ENCODE results near the gene DDX39A. TPM values are rescaled to one million over a fixed set of nuclear protein-coding genes. Genes with fewer than 3 reads are reported as not detected.
"Not testable (repeated sequence)": the region's sequence is repeated elsewhere in the genome, so short reads cannot be mapped to it uniquely, and the experiment has no call there.

Gene DDX39A
- polyA plus RNA-seq, result 100 to 1,000 TPM in 3 of 4 donors, 10 to 100 TPM in 1; 61.9 to 139 (median 125) TPM
- long read RNA-seq, donor 1, result 0 reads
- long read RNA-seq, donor 2, transcript DDX39A-201 (11 exons, 1,471 nt), result major isoform, 12 of 13 reads
- long read RNA-seq, donor 2, partial matches to known transcripts, result 0 of 13 reads
- long read RNA-seq, donor 2, other reads (novel, unspliced or antisense), result 0 of 13 reads
- long read RNA-seq, donor 3, partial matches to known transcripts, result 6 of 13 reads
- long read RNA-seq, donor 3, other reads (novel, unspliced or antisense), result 0 of 13 reads
- long read RNA-seq, donor 4, result 0 reads
- long read RNA-seq, donor 5, partial matches to known transcripts, result 0 of 7 reads
- long read RNA-seq, donor 5, other reads (novel, unspliced or antisense), result 0 of 7 reads
- long read RNA-seq, donor 6, transcript DDX39A-201 (11 exons, 1,471 nt), result major isoform, 13 of 19 reads
- long read RNA-seq, donor 6, partial matches to known transcripts, result 5 of 19 reads
- long read RNA-seq, donor 6, other reads (novel, unspliced or antisense), result 0 of 19 reads
- long read RNA-seq, donor 7, transcript DDX39A-201 (11 exons, 1,471 nt), result major isoform, 38 of 42 reads
- long read RNA-seq, donor 7, partial matches to known transcripts, result 0 of 42 reads
- long read RNA-seq, donor 7, other reads (novel, unspliced or antisense), result 0 of 42 reads
- long read RNA-seq, donor 8, result 0 reads
- long read RNA-seq, donor 9, result 0 reads
- long read RNA-seq, donor 10, transcript DDX39A-201 (11 exons, 1,471 nt), result major isoform, 12 of 18 reads
- long read RNA-seq, donor 10, partial matches to known transcripts, result 0 of 18 reads
- long read RNA-seq, donor 10, other reads (novel, unspliced or antisense), result 0 of 18 reads

GRCh38 chr19:14419106-14419813 lies at the start of gene DDX39A:
TSS of gene DDX39A (minus strand) at chr19:14419341. CDS start at chr19:14413220, 6,121 bp downstream.
- H3K9me3 ChIP-seq (ENCODE audit: control insufficient read depth in 2 of 2, insufficient read depth in 1 of 2, low read depth in 1 of 2, low read length in 1 of 2), result peaks cover 0 to 2% of the 10 kb centered on the region in 2 donors
- WGBS, 3 donors, result 0 to 1% (median 1%) methylated on average over 53 to 57 of the region's 57 CpGs
- H3K36me3 ChIP-seq (ENCODE audit: control insufficient read depth in 3 of 3, insufficient read depth in 2 of 3, low read depth in 1 of 3, low read length in 3 of 3), result peaks cover 0 to 23% (median 0%) of the 10 kb centered on the region in 3 donors
- peak; percentile 99 to 100 for DNase-seq
- peak within 1 kb of the TSS; percentile 92 to 96 (median 96) for H3K27ac ChIP-seq (ENCODE audit: low read depth in 1 of 3, low read length in 2 of 3)
- peaks cover 0 to 14% (median 5%) of the 10 kb centered on the region in 3 donors for H3K4me1 ChIP-seq (ENCODE audit: control insufficient read depth in 3 of 3, insufficient read depth in 2 of 3, low read depth in 1 of 3, low read length in 2 of 3)
- no peaks in the 10 kb centered on the region for H3K27me3 ChIP-seq (ENCODE audit: control insufficient read depth in 3 of 3, insufficient read depth in 3 of 3, low read length in 3 of 3)
- FAIRE-seq, result no peak
- H3K4me3 ChIP-seq (ENCODE audit: low read depth in 1 of 3, low read length in 3 of 3), result peak within 1 kb of the TSS; percentile 93 to 97 (median 95)

GRCh38 chr19:14467816-14468215 lies 48.7 kb upstream of the DDX39A start:
- Histone ChIP-seq H3K9me3 (ENCODE audit: control insufficient read depth in 2 of 2, insufficient read depth in 1 of 2, low read depth in 1 of 2, low read length in 1 of 2) (no peaks in the 10 kb centered on the region), H3K4me3 (ENCODE audit: low read depth in 1 of 3, low read length in 3 of 3) (no peak overlapping the region), H3K27me3 (ENCODE audit: control insufficient read depth in 3 of 3, insufficient read depth in 3 of 3, low read length in 3 of 3) (peaks cover 2 to 7% (median 3%) of the 10 kb centered on the region in 3 donors), H3K4me1 (ENCODE audit: control insufficient read depth in 3 of 3, insufficient read depth in 2 of 3, low read depth in 1 of 3, low read length in 2 of 3) (peaks cover 0 to 7% (median 2%) of the 10 kb centered on the region in 3 donors), H3K36me3 (ENCODE audit: control insufficient read depth in 3 of 3, insufficient read depth in 2 of 3, low read depth in 1 of 3, low read length in 3 of 3) (peaks cover 0 to 80% (median 7%) of the 10 kb centered on the region in 3 donors), H3K27ac (ENCODE audit: low read depth in 1 of 3, low read length in 2 of 3) (no peak overlapping the region)
- FAIRE-seq, result no peak
- DNase-seq, result no peak
- 44 to 74% (median 64%) methylated on average over 9 of the region's 9 CpGs for WGBS, 3 donors

DNA sequence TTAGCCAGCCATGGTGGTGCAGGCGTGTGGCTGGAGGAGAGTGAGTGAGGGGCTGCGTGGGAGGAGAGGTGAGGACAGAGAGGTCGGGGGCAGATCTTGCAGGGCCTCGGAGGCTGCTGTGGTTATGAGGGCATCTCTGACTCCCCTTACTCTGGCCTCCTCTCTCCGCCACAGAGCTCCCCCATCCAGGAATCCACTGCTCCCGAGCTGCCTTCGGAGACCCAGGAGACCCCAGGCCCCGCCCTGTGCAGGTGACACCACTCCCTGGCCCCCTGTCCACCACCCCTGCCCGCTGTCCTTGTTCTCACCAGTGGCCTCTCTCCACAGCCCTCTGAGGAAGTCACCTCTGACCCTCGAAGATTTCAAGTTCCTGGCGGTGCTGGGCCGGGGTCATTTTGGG lies 48.2 kb upstream of the DDX39A start:
- H3K27ac ChIP-seq (ENCODE audit: low read depth in 1 of 3, low read length in 2 of 3), result no peak overlapping the region
- FAIRE-seq (no peak), DNase-seq (no peak)
- H3K9me3 ChIP-seq (ENCODE audit: control insufficient read depth in 2 of 2, insufficient read depth in 1 of 2, low read depth in 1 of 2, low read length in 1 of 2), result no peaks in the 10 kb centered on the region
- no peak overlapping the region for H3K4me3 ChIP-seq (ENCODE audit: low read depth in 1 of 3, low read length in 3 of 3)
- peaks cover 0 to 2% (median under 1%) of the 10 kb centered on the region in 3 donors for H3K27me3 ChIP-seq (ENCODE audit: control insufficient read depth in 3 of 3, insufficient read depth in 3 of 3, low read length in 3 of 3)
- H3K36me3 ChIP-seq (ENCODE audit: control insufficient read depth in 3 of 3, insufficient read depth in 2 of 3, low read depth in 1 of 3, low read length in 3 of 3), result peaks cover 0 to 81% (median 7%) of the 10 kb centered on the region in 3 donors
- WGBS, 3 donors, result 75 to 85% (median 84%) methylated on average over 11 to 12 of the region's 12 CpGs
- peaks cover 0 to 2% (median 0%) of the 10 kb centered on the region in 3 donors for H3K4me1 ChIP-seq (ENCODE audit: control insufficient read depth in 3 of 3, insufficient read depth in 2 of 3, low read depth in 1 of 3, low read length in 2 of 3)

DNA sequence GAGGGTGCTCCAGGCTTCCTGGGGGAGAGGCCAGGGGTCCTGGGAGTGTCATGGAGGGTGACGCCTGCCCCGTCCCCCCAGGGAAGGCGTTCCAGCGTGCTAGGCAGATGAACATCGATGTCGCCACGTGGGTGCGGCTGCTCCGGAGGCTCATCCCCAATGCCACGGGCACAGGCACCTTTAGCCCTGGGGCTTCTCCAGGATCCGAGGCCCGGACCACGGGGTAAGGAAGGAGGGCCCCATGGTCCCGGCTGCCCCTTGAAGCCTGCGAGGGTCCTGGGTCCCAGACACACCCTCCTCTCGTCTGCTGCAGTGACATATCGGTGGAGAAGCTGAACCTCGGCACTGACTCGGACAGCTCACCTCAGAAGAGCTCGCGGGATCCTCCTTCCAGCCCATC lies 44.6 kb upstream of the DDX39A start:
- 93 to 94% (median 94%) methylated on average over 17 to 21 of the region's 21 CpGs for WGBS, 3 donors
- no peaks in the 10 kb centered on the region for H3K9me3 ChIP-seq (ENCODE audit: control insufficient read depth in 2 of 2, insufficient read depth in 1 of 2, low read depth in 1 of 2, low read length in 1 of 2)

DNA sequence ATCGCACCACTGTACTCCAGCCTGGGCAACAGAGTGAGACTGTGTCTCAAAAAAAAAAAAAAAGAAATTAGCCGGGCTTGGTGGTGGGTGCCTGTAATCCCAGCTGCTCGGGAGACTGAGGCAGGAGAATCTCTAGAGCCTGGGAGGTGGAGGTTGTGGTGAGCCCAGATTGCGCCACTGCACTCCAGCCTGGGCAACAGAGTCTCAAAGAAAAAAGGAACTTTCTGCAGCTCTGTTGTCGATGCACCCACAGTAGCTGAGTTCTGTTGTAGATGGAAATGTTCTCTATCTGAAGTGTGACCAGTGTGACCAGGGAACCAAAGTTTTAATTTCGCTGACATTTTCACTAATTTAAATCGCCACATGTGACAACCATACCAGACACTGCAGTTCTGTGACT lies 43.3 kb upstream of the DDX39A start:
- not testable (repeated sequence) for H3K4me3 ChIP-seq (ENCODE audit: low read depth in 1 of 3, low read length in 3 of 3); H3K27me3 ChIP-seq (ENCODE audit: control insufficient read depth in 3 of 3, insufficient read depth in 3 of 3, low read length in 3 of 3); H3K9me3 ChIP-seq (ENCODE audit: control insufficient read depth in 2 of 2, insufficient read depth in 1 of 2, low read depth in 1 of 2, low read length in 1 of 2); H3K27ac ChIP-seq (ENCODE audit: low read depth in 1 of 3, low read length in 2 of 3); FAIRE-seq; DNase-seq; H3K4me1 ChIP-seq (ENCODE audit: control insufficient read depth in 3 of 3, insufficient read depth in 2 of 3, low read depth in 1 of 3, low read length in 2 of 3)
- peaks cover 0 to 60% (median 5%) of the 10 kb centered on the region in 3 donors for H3K36me3 ChIP-seq (ENCODE audit: control insufficient read depth in 3 of 3, insufficient read depth in 2 of 3, low read depth in 1 of 3, low read length in 3 of 3)
- 93% methylated on average over 6 to 7 of the region's 7 CpGs for WGBS, 3 donors

More for the DNA sequence above, 44.6 kb upstream of the DDX39A start:
- no peak for DNase-seq
- Histone ChIP-seq H3K27me3 (ENCODE audit: control insufficient read depth in 3 of 3, insufficient read depth in 3 of 3, low read length in 3 of 3) (no peaks in the 10 kb centered on the region), H3K4me1 (ENCODE audit: control insufficient read depth in 3 of 3, insufficient read depth in 2 of 3, low read depth in 1 of 3, low read length in 2 of 3) (no peaks in the 10 kb centered on the region), H3K4me3 (ENCODE audit: low read depth in 1 of 3, low read length in 3 of 3) (no peak overlapping the region), H3K36me3 (ENCODE audit: control insufficient read depth in 3 of 3, insufficient read depth in 2 of 3, low read depth in 1 of 3, low read length in 3 of 3) (peaks cover 0 to 62% (median 5%) of the 10 kb centered on the region in 3 donors), H3K27ac (ENCODE audit: low read depth in 1 of 3, low read length in 2 of 3) (no peak overlapping the region)
- no peak for FAIRE-seq

GRCh38 chr19:14460935-14461334 lies 41.8 kb upstream of the DDX39A start:
- Histone ChIP-seq H3K9me3 (ENCODE audit: control insufficient read depth in 2 of 2, insufficient read depth in 1 of 2, low read depth in 1 of 2, low read length in 1 of 2) (no peaks in the 10 kb centered on the region), H3K36me3 (ENCODE audit: control insufficient read depth in 3 of 3, insufficient read depth in 2 of 3, low read depth in 1 of 3, low read length in 3 of 3) (peaks cover 0 to 53% (median 5%) of the 10 kb centered on the region in 3 donors), H3K4me3 (ENCODE audit: low read depth in 1 of 3, low read length in 3 of 3) (no peak overlapping the region), H3K4me1 (ENCODE audit: control insufficient read depth in 3 of 3, insufficient read depth in 2 of 3, low read depth in 1 of 3, low read length in 2 of 3) (no peaks in the 10 kb centered on the region), H3K27ac (ENCODE audit: low read depth in 1 of 3, low read length in 2 of 3) (no peak overlapping the region), H3K27me3 (ENCODE audit: control insufficient read depth in 3 of 3, insufficient read depth in 3 of 3, low read length in 3 of 3) (no peaks in the 10 kb centered on the region)
- no peak for FAIRE-seq
- WGBS, 3 donors, result 61 to 82% (median 76%) methylated on average over 2 of the region's 2 CpGs
- DNase-seq, result no peak

DNA sequence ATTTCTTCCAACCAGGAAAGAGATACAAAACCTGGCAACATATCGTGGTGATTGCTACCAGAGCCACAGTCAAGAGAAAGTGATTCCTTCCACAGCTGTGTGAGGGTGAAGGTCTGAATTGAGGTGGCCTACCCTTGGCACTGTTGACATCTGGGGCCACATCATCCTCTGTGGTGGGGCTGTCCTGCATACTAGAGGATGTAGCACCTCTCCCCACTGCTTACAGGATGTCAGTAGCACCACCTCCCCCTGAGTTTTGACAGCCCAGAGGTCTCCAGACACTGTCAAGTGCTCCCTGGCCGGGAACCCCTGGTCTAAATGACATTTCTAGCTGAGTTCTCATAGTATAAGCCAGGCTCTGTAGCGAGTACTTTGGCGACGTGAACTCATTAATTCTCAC lies 40.6 kb upstream of the DDX39A start:
- Histone ChIP-seq H3K4me3 (ENCODE audit: low read depth in 1 of 3, low read length in 3 of 3) (no peak overlapping the region), H3K9me3 (ENCODE audit: control insufficient read depth in 2 of 2, insufficient read depth in 1 of 2, low read depth in 1 of 2, low read length in 1 of 2) (no peaks in the 10 kb centered on the region), H3K27ac (ENCODE audit: low read depth in 1 of 3, low read length in 2 of 3) (no peak overlapping the region), H3K36me3 (ENCODE audit: control insufficient read depth in 3 of 3, insufficient read depth in 2 of 3, low read depth in 1 of 3, low read length in 3 of 3) (peaks cover 0 to 55% (median 5%) of the 10 kb centered on the region in 3 donors), H3K27me3 (ENCODE audit: control insufficient read depth in 3 of 3, insufficient read depth in 3 of 3, low read length in 3 of 3) (no peaks in the 10 kb centered on the region), H3K4me1 (ENCODE audit: control insufficient read depth in 3 of 3, insufficient read depth in 2 of 3, low read depth in 1 of 3, low read length in 2 of 3) (no peaks in the 10 kb centered on the region)
- no peak for FAIRE-seq
- no peak for DNase-seq
- 68 to 79% (median 69%) methylated on average over 5 of the region's 5 CpGs for WGBS, 3 donors

- FAIRE-seq, result not testable (repeated sequence)
These were observed 33.2 kb upstream of the DDX39A start for GRCh38 chr19:14452303-14452702.

More at GRCh38 chr19:14452303-14452702, 33.2 kb upstream of the DDX39A start:
- H3K4me1 ChIP-seq (ENCODE audit: control insufficient read depth in 3 of 3, insufficient read depth in 2 of 3, low read depth in 1 of 3, low read length in 2 of 3); H3K27me3 ChIP-seq (ENCODE audit: control insufficient read depth in 3 of 3, insufficient read depth in 3 of 3, low read length in 3 of 3); DNase-seq; H3K9me3 ChIP-seq (ENCODE audit: control insufficient read depth in 2 of 2, insufficient read depth in 1 of 2, low read depth in 1 of 2, low read length in 1 of 2); H3K4me3 ChIP-seq (ENCODE audit: low read depth in 1 of 3, low read length in 3 of 3); H3K27ac ChIP-seq (ENCODE audit: low read depth in 1 of 3, low read length in 2 of 3): not testable (repeated sequence)
- peaks cover 0 to 74% (median 8%) of the 10 kb centered on the region in 3 donors for H3K36me3 ChIP-seq (ENCODE audit: control insufficient read depth in 3 of 3, insufficient read depth in 2 of 3, low read depth in 1 of 3, low read length in 3 of 3)
- 98 to 99% (median 99%) methylated on average over 3 of the region's 3 CpGs for WGBS, 3 donors

Data from small intestine (tissue), 16 donors.